ENCODE measurements around the gene GTF3C5.

The GTF3C5 gene

DNA sequence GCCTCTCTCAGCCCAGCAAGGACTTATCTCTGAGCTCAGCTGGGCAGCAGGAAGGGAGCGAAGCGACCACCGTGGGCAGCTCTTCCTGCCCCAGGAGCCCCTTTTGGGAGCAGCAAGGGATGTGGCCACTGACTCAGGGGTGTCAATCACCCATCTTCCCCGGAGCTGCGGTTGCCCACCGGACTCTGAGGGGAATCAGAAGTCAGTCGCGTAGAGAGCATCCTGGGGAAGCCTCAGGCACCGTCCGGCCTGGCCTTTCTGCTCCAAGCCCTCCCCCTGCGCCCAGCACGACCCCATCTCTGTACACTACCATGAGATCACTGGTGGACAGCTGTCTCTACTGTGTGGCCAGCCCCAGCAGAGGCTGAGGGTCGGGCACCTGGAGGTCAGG is 27.7 kb upstream of the GTF3C5 start:
- H3K9me3 Mint-ChIP-seq: no peaks in the 10 kb centered on the region
- peaks cover 0 to 2% of the 10 kb centered on the region in 2 donors for H3K4me1 Mint-ChIP-seq (ENCODE audit: low read depth in 2 of 2)

DNA sequence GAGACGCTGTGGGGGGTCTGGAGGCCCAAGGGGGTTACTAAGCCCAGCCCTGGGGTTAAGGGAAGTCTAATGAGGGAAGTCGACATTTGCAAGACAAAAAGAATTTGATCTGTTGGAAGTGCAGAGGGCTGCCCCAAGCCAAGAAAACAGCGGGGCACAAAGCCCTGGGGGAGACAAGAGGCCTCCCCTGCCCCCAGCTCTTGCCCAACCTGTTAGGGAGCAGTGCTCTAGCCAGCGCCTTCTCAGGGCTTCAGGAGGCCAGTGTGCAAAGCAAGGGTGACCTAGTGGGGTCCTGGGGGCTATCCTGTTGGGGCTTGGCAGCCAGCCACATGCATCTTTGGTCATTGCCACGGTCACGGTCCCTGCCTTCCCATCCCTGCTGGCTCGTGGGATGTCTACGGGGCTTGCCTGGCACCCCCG is 27.1 kb upstream of the GTF3C5 start:
- peaks cover 0 to 2% of the 10 kb centered on the region in 2 donors for H3K4me1 Mint-ChIP-seq (ENCODE audit: low read depth in 2 of 2)
- peaks cover 70 to 95% of the 10 kb centered on the region in 2 donors for H3K27me3 Mint-ChIP-seq
- no peak for DNase-seq
- no peaks in the 10 kb centered on the region for H3K9me3 Mint-ChIP-seq
- ATAC-seq (replicated peaks): no peak
- peaks cover 2% of the 10 kb centered on the region for H3K36me3 Mint-ChIP-seq (ENCODE audit: insufficient read depth)
- no peak overlapping the region for H3K4me3 Mint-ChIP-seq
- no peak overlapping the region for H3K27ac Mint-ChIP-seq

More for the DNA sequence above, 27.7 kb upstream of the GTF3C5 start:
- DNase-seq (no peak), ATAC-seq (replicated peaks) (no peak)
- peaks cover 2% of the 10 kb centered on the region for H3K36me3 Mint-ChIP-seq (ENCODE audit: insufficient read depth)
- H3K4me3 Mint-ChIP-seq: no peak overlapping the region
- peaks cover 67 to 90% of the 10 kb centered on the region in 2 donors for H3K27me3 Mint-ChIP-seq
- no peak overlapping the region for H3K27ac Mint-ChIP-seq

DNA sequence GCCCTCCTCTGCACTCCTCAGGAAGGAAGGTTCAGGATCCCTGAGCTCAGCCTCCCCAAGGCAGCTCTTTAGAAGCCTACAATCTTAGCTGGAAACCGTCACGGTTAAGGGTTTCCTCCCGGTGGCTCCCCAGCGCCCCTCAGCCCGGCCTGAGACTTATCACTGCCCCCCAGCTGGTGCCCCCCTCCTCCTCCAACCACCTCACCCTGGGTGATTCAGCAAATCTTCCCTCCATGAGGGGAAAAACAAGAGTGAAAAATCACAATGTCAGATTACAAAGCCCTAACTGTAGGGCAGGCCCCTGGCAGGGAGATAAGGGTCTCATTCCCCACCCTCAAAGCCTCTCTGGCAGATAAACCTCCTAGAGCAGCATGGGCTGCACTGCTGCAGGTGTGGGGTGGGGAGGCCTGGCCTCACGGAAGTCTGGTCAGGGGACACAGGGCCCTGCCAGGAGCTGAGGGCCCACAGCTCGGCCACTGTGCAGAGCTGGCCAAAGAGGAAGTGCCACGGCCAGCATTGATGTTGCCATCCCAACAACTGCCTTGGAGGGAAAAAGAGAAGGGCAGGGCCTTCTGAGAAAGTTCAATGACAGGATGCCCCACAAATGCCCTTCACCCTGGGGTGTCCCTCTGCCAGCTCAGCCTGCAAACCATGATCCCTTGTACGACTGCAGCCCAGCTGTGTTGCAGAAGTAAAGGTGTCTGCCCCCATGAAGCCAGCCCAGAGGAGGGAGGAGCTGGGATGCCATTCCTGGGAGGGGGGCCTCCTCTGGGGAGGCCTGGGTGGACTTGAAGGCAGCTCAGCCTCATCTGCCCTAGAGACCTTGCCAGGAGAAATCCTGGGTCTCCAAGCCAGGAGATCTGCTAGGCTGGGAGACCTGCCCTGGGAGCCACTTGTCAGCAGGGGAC is 26.5 kb upstream of the GTF3C5 start:
- Mint-ChIP-seq H3K27me3 (peaks cover 70 to 95% of the 10 kb centered on the region in 2 donors), H3K27ac (no peak overlapping the region), H3K4me3 (no peak overlapping the region), H3K36me3 (ENCODE audit: insufficient read depth) (no peaks in the 10 kb centered on the region), H3K9me3 (no peaks in the 10 kb centered on the region), H3K4me1 (ENCODE audit: low read depth in 2 of 2) (peaks cover 0 to 2% of the 10 kb centered on the region in 2 donors)
- ATAC-seq (replicated peaks) (no peak), DNase-seq (no peak)

DNA sequence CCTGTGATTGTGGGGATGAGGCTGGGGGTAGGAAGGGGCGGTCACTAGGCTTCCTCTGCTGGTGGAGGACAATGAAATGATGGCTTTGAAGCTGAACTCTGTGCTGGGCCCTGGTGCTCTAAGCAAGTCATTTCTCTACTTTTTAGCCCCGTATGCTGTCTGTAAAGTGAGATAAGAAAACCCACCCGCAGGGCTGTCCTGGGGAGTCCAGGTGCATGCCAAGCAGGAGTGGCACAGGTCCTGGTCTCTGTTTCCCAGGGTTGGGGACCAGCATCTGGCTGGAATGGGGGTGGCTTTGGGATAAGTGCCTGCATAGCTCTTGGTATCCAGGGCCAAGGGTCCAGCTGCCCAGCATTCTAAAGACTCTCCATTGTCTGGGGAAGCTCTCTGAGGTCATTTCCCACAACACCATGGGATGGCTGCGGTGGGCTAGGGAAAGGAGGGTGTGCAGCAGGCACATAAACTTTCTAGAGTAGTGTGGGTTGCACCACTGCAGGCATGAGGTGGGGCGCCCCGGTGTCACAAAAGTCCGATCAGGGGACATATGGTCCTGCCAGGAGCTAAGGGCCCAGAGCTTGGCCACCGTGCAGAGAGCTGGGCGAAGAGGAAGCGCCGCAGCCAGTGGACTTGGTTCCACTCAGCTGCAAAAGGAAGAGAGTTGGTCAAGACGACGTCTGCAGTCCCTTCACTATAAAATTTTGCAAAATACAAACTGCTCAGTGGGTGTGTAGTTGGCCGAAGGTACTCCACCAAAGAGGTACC is 25.6 kb upstream of the GTF3C5 start:
- ATAC-seq (replicated peaks): no peak
- Mint-ChIP-seq H3K4me1 (ENCODE audit: low read depth in 2 of 2) (no peaks in the 10 kb centered on the region), H3K27me3 (peaks cover 67 to 95% of the 10 kb centered on the region in 2 donors), H3K36me3 (ENCODE audit: insufficient read depth) (no peaks in the 10 kb centered on the region), H3K4me3 (no peak overlapping the region), H3K9me3 (no peaks in the 10 kb centered on the region), H3K27ac (no peak overlapping the region)
- DNase-seq: no peak

DNA sequence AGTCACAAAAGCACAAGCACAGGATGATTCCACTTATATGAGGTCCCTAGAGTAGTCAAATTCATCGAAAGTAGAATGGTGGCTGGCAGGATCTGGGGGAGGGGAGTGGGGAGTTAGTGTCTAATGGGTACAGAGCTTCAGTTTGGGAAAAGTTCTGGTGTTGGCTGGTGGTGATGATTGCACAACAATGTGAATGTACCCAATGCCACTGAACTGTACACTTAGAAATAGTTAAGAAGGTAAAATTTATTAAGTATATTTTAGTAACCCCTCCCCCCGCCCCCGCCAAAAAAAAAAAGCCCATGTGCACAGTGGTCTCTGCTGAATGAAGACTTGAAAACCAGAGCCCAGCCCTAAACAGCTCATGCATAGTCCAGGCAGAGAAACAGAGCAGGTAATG is 24.8 kb upstream of the GTF3C5 start:
- H3K9me3 Mint-ChIP-seq: no peaks in the 10 kb centered on the region
- no peak overlapping the region for H3K4me3 Mint-ChIP-seq
- no peak overlapping the region for H3K27ac Mint-ChIP-seq
- no peaks in the 10 kb centered on the region for H3K4me1 Mint-ChIP-seq (ENCODE audit: low read depth in 2 of 2)
- ATAC-seq (replicated peaks): no peak
- H3K27me3 Mint-ChIP-seq: peaks cover 61 to 89% of the 10 kb centered on the region in 2 donors
- DNase-seq: no peak
- no peaks in the 10 kb centered on the region for H3K36me3 Mint-ChIP-seq (ENCODE audit: insufficient read depth)

DNA sequence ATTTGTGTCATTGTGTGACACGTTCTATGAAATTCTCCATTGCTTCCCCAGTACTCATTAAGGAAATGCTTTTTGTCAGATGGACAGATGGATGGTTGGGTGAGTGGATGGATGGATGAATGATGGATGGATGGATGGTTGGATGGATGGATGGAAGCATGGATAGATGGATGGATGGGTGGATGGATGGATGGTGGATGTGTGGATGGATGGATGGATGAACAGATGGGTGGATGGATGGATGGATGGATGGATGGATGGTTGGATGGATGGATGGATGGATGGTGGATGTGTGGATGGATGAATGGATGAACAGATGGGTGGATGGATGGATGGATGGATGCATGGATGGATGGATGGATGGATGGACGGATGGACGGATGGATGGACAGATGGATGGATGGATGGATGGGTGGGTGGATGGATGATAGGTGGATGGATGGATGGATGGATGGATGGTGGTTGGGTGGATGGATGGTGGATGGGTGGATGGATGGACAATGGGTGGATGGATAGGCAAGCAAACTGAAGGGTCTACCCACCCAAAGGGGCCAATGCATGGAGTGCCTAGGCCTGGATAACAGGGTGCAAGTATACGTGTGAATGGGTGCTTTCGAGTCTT is 24.0 kb upstream of the GTF3C5 start:
- Mint-ChIP-seq H3K27ac (no peak overlapping the region), H3K4me1 (ENCODE audit: low read depth in 2 of 2) (no peaks in the 10 kb centered on the region), H3K27me3 (peaks cover 64 to 85% of the 10 kb centered on the region in 2 donors), H3K9me3 (no peaks in the 10 kb centered on the region), H3K4me3 (no peak overlapping the region), H3K36me3 (ENCODE audit: insufficient read depth) (no peaks in the 10 kb centered on the region)
- DNase-seq (no peak), ATAC-seq (replicated peaks) (no peak)

DNA sequence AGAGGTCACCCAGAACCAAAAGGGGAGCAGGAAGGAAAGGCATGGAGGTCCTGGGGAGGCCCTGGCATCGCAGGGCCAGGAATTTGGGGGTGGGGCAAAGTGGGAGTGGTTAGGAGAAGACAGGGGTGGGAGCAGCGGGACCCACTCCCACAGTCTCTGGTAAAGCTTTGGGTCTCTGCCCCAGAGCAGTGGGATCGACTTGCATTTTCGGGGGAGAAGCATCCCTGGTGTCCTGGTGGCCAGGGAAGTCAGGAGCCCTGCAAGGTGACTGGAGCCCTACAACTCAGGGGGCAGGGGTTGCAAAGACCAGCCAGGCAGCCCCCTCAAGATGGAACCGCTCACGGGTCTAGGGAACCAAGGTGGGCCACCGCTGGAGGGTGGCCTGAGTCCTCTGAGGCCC is 22.4 kb upstream of the GTF3C5 start:
- ATAC-seq (replicated peaks) (no peak), DNase-seq (no peak)
- H3K9me3 Mint-ChIP-seq: no peaks in the 10 kb centered on the region
- H3K27ac Mint-ChIP-seq: no peak overlapping the region
- H3K27me3 Mint-ChIP-seq: peaks cover 49 to 70% of the 10 kb centered on the region in 2 donors
- H3K36me3 Mint-ChIP-seq (ENCODE audit: insufficient read depth): no peaks in the 10 kb centered on the region
- no peak overlapping the region for H3K4me3 Mint-ChIP-seq
- H3K4me1 Mint-ChIP-seq (ENCODE audit: low read depth in 2 of 2): no peaks in the 10 kb centered on the region

DNA sequence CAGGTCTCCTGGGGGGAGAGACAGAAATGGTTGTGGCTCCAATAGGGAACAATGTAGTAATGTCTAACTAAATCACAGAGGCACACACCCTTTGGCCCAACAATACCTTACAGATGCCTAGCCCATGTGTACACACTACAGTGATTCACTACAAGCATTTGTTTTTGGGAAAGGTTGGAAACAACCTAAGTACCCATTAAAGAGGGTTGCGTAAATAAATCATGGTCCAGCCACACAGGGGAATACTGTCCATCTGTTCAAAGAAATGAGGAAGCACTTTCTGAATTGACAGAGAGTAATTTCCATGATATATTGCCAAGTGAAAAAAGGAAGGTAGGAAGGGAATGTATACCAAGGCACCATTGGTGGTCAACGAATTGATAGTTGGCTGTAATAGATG is 22.0 kb upstream of the GTF3C5 start:
- H3K9me3 Mint-ChIP-seq: no peaks in the 10 kb centered on the region
- no peak overlapping the region for H3K4me3 Mint-ChIP-seq
- H3K27ac Mint-ChIP-seq: no peak overlapping the region
- ATAC-seq (replicated peaks) (no peak), DNase-seq (no peak)
- peaks cover 45 to 65% of the 10 kb centered on the region in 2 donors for H3K27me3 Mint-ChIP-seq
- no peaks in the 10 kb centered on the region for H3K36me3 Mint-ChIP-seq (ENCODE audit: insufficient read depth)
- H3K4me1 Mint-ChIP-seq (ENCODE audit: low read depth in 2 of 2): no peaks in the 10 kb centered on the region

DNA sequence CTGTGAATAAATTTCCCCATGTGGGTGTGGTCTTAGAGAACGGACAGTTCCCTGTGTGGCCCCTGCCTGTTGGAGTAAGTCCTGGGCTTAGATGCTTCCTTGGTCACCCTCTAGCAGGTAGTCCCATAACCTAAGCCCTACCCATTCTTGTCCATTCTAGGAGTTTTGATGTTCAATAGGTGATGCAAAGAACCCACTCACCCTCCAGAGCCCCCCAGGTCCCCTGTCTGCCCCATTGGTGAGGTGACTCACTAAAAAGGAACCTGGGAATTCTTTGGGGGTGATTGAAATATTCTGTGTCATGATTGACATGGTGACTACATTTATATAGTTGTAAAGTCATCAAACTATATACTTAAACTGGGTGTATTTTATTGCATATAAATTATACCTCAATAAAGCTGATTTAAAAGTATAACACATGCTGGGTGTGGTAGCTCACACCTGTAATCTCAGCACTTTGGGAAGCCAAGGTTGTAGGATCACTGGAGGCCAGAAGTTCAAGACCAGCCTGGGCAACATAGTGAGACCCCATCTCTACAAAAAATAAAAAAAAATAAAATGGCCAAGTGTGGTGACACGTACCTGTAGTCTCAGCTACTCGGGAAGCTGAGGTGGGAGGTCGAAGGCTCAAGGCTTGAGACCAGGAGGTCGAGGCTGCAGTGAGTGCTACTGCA is 20.8 kb upstream of the GTF3C5 start:
- Mint-ChIP-seq H3K4me1 (ENCODE audit: low read depth in 2 of 2) (no peaks in the 10 kb centered on the region), H3K27me3 (peaks cover 43 to 64% of the 10 kb centered on the region in 2 donors), H3K36me3 (ENCODE audit: insufficient read depth) (no peaks in the 10 kb centered on the region), H3K27ac (no peak overlapping the region), H3K9me3 (no peaks in the 10 kb centered on the region), H3K4me3 (no peak overlapping the region)
- DNase-seq (no peak), ATAC-seq (replicated peaks) (no peak)

DNA sequence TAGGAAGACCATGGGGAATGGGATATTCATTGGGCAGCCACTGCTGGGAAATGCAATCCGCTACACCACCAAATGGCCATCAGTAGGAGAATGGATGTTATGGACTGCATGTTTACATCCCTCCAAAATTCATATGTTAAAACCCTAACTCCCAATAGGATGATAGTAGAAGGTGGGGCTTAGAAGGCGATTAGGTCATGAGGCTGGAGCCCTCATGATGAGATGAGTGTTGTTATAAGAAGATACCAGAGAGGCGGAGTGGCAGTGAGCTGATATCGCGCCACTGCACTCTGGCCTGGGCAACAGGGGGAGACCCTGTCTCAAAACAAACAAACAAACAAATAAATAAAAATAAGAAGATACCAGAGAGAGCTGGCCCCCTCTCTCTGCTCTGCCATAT is 16.1 kb upstream of the GTF3C5 start:
- ATAC-seq (replicated peaks): no peak
- Mint-ChIP-seq H3K9me3 (no peaks in the 10 kb centered on the region), H3K4me1 (ENCODE audit: low read depth in 2 of 2) (no peaks in the 10 kb centered on the region), H3K36me3 (ENCODE audit: insufficient read depth) (no peaks in the 10 kb centered on the region), H3K27me3 (peaks cover 24 to 40% of the 10 kb centered on the region in 2 donors), H3K27ac (no peak overlapping the region), H3K4me3 (no peak overlapping the region)
- DNase-seq: no peak

DNA sequence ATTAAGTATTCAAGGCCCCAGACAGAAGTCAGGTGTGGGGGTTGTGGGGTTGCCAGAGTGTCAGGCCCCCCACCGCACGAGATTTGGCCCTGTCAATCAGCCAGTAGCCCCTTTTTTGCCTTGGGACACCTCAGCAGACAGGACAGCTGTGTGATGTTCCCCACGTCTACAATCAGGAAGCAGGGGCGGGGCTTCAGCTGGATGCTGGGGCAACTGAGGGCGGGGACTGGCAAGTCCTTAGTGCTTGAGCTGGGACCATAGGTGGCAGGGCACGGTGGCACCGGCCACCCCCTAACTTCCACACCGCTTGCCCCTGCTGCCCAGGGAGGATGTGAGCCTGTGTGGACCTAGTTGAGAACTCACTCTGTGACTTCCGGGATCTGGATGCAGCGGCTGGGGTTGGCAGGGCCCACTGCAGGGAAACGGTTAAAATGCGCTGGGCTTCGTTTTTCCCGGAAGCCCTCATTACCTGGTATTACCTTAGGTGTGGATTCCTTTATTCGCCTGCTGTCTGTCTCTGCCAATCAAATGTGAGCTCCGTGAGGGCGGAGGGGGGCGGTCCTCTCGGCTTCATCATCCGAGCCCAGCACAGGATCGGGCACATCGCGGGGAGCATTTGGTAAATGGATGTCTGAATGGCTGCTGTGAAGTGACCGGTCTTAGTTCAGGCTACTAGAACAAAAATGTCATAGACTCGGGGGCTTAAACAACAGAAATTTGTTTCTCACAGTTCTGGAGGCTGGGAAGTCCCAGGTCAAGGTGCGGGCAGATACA is 7.5 kb upstream of the GTF3C5 start:
- Mint-ChIP-seq H3K9me3 (no peaks in the 10 kb centered on the region), H3K27ac (no peak overlapping the region), H3K4me3 (no peak overlapping the region), H3K27me3 (no peaks in the 10 kb centered on the region), H3K36me3 (ENCODE audit: insufficient read depth) (peaks cover 4% of the 10 kb centered on the region), H3K4me1 (ENCODE audit: low read depth in 2 of 2) (peaks cover 0 to 8% of the 10 kb centered on the region in 2 donors)
- ATAC-seq (replicated peaks): no peak
- no peak for DNase-seq

DNA sequence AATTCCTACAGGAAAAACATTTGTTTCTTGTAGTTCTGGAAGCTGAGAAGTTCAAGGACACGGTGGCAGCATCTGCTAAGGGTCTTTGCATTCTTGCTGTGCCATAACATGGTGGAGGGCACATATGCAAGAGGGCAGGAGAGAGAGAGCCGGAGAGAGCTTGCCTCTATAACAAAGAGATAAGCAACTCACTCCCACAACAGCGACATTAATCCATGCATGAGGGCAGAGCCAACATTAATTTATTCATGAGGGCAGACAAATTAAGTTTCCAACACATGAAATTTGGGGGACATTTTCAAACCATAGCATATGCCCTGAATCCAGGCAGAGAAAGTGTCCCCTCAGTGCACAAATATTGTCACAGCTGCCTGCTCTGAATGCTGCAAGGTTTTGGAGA is 4.4 kb upstream of the GTF3C5 start:
- H3K27me3 Mint-ChIP-seq: no peaks in the 10 kb centered on the region
- ATAC-seq (replicated peaks) (no peak), DNase-seq (no peak)
- H3K36me3 Mint-ChIP-seq (ENCODE audit: insufficient read depth): peaks cover 17% of the 10 kb centered on the region
- H3K4me3 Mint-ChIP-seq: no peak overlapping the region
- no peaks in the 10 kb centered on the region for H3K9me3 Mint-ChIP-seq
- H3K27ac Mint-ChIP-seq: no peak overlapping the region
- H3K4me1 Mint-ChIP-seq (ENCODE audit: low read depth in 2 of 2): peaks cover 10 to 24% of the 10 kb centered on the region in 2 donors
